ENCODE data around the gene ILRUN. TPM values are rescaled to one million over a fixed set of nuclear protein-coding genes. Genes with fewer than 3 reads are reported as not detected.

ILRUN gene
- total and polyA plus RNA-seq, 2 of the 8 experiments (the other 6 are each of a cell fraction or from before 2014, with no cell fraction given), result 39.2 to 81.2 TPM

DNA sequence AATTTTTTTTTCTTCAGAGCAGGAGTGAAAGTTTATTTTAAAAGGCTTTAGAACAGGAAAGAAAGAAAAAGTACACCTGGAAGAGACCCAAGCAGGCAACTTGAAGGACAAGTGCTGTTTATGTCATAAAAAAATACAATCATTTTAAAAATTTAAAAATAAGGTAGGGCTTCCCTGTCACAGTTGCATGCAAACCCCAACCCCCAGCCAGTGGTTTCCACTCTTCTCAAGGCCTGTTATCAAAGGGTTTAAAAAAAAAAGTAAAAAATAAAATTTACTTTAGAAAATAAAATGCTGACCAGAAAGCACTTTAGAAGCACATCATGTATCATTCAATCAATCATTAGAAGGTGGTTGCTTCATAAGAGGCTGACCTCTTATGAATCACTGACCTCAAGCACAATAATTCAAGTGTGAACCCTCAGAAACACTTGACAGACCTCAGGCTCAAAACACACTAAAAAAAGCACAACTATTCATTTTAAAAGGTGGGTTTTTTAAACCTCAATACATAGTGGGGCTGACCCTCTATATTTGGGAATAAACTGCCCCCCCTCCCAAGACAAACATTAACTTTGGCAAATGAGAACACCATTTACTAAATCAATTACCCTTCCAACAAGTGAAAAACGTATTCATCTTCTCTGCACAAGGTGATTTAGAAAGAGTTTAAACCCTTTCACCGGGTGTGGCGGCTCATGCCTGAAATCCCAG is 15.6 kb downstream of the ILRUN start:
- Histone ChIP-seq H3K36me3 (ENCODE audit: control insufficient read depth in 2 of 4, insufficient read depth in 4 of 4, low read length in 3 of 4) (no peaks in the 10 kb centered on the region), H2AK5ac (ENCODE audit: low read depth, low read length) (no peak overlapping the region), H2BK15ac (ENCODE audit: low read length) (no peak overlapping the region), H3K27ac (ENCODE audit: low read depth, low read length) (no peak overlapping the region), H4K20me1 (replicated peaks in 1 of 2; ENCODE audit: control insufficient read depth in 1 of 2, insufficient read depth in 2 of 2, low read length in 2 of 2) (peaks cover 2 to 9% of the 10 kb centered on the region in 2 experiments), H3K56ac (replicated peaks; ENCODE audit: insufficient read length, low read depth, low read length) (no peak overlapping the region), H2BK12ac (ENCODE audit: low read depth, low read length) (no peak overlapping the region), H3K79me1 (ENCODE audit: low read depth, low read length) (peaks cover 8% of the 10 kb centered on the region), H2BK120ac (replicated peaks; ENCODE audit: low read depth, low read length) (no peak overlapping the region), H2BK20ac (ENCODE audit: low read length) (no peak overlapping the region), H4K5ac (ENCODE audit: insufficient read length, low read depth, low read length) (no peak overlapping the region), H3K18ac (ENCODE audit: extremely low read depth, low read length) (no peak overlapping the region), H3K27me3 (replicated peaks in 1 of 4; ENCODE audit: control insufficient read depth in 3 of 4, extremely low read depth in 1 of 4, insufficient read depth in 3 of 4, low read length in 3 of 4) (no peaks in the 10 kb centered on the region), H3K4ac (replicated peaks; ENCODE audit: insufficient read length, low read depth, low read length) (no peak overlapping the region), H4K91ac (replicated peaks; ENCODE audit: insufficient read length, low read length) (no peak overlapping the region), H4K8ac (ENCODE audit: extremely low read depth, insufficient read depth, low read length) (no peak overlapping the region), H2AFZ (ENCODE audit: low read length) (no peak overlapping the region), H3K9ac (replicated peaks in 1 of 4; ENCODE audit: extremely low read depth in 1 of 4, low read depth in 3 of 4, low read length in 3 of 4) (no peak overlapping the region), H3K9me3 (ENCODE audit: insufficient read depth in 2 of 2, low read depth in 1 of 2, low read length in 1 of 2) (no peaks in the 10 kb centered on the region), H3K79me2 (ENCODE audit: control insufficient read depth in 1 of 2, insufficient read depth in 2 of 2, low read length in 2 of 2) (peaks cover 0 to 63% of the 10 kb centered on the region in 2 experiments; a peak in 3 of 4 replicates), H3K4me1 (replicated peaks in 1 of 4; ENCODE audit: control insufficient read depth in 3 of 4, insufficient read depth in 4 of 4, low read length in 3 of 4) (no peaks in the 10 kb centered on the region), H2BK5ac (ENCODE audit: low read depth, low read length) (no peak overlapping the region), H3K4me2 (ENCODE audit: insufficient read depth in 1 of 2, low read depth in 2 of 2, low read length in 2 of 2) (no peak overlapping the region), H3K23ac (ENCODE audit: insufficient read length) (no peak overlapping the region), H3K4me3 (ENCODE audit: extremely low read depth in 1 of 4, insufficient read depth in 2 of 4, low read depth in 3 of 4, low read length in 4 of 4) (no peak overlapping the region), H3K23me2 (ENCODE audit: low read depth, low read length) (no peaks in the 10 kb centered on the region), H3K14ac (ENCODE audit: insufficient read length) (no peak overlapping the region)
- CTCF ChIA-PET (ENCODE audit: partially characterized antibody), result interaction anchor here (0.9 kb wide), 1 partner anchor 88 kb away, joined by 3 read pairs; no protein-coding TSS in a partner anchor
- FAIRE-seq (no peak), DNase-seq (ENCODE audit: low read depth in 1 of 2, low spot score in 2 of 2) (no peak)
- WGBS, 2 experiments (ENCODE audit: extremely low coverage in 1 of 2, insufficient coverage in 1 of 2, insufficient read length in 1 of 2, insufficient replicate concordance in 2 of 2, low coverage in 1 of 2, low lambda C conversion rate in 2 of 2, missing lambda C conversion rate in 1 of 2), result 93% methylated on average over 3 of the region's 3 CpGs; no CpG with 5 or more reads in 1 of the 2 experiments
- POLR2A ChIA-PET (ENCODE audit: partially characterized antibody), result interaction anchor here (0.7 to 1.1 kb wide), 2 partner anchors 15 to 199 kb away, joined by 3 to 4 read pairs; no protein-coding TSS in a partner anchor
- TF ChIP-seq GTF2F1 (IDR thresholded peaks at IDR 0.05; ENCODE audit: borderline replicate concordance, low read depth, low read length), result no peak
- no peak for TF ChIP-seq PHF8 (conservative IDR thresholded peaks at IDR 0.05; ENCODE audit: low read depth, low read length)
- no peak for TF ChIP-seq FOSL1 (IDR thresholded peaks at IDR 0.05; ENCODE audit: insufficient read depth, low read depth, low read length)
- no peak for TF ChIP-seq KDM1A (IDR thresholded peaks at IDR 0.05; ENCODE audit: borderline replicate concordance, low read length)
- TF ChIP-seq SIX5 (IDR thresholded peaks at IDR 0.05; ENCODE audit: low read depth, low read length), result no peak
- no peak for TF ChIP-seq JUND (IDR thresholded peaks at IDR 0.05; ENCODE audit: low read length)
- TF ChIP-seq EGR1 (IDR thresholded peaks at IDR 0.05; ENCODE audit: borderline replicate concordance, low read depth, low read length), result no peak
- no peak for TF ChIP-seq SAP30 (IDR thresholded peaks at IDR 0.05; ENCODE audit: insufficient read depth, insufficient replicate concordance, low read length)
